Adrenal gland (tissue), 5 donors: ENCODE results near the gene TMEM115.

Source experiments
- POLR2A ChIP-seq, 2 donors: fragments of 450-650 bp; IDR thresholded peaks; one replicate each; pipeline ENCODE4 v1.6.1; 2017; ENCODE audit warnings: antibody characterized with exemption in 2 of 2, mild to moderate bottlenecking in 2 of 2, moderate library complexity in 1 of 2
- TF ChIP-seq, protein P1 (sequence below), 6 experiments: fragments of 450-650 bp in 4 of 6; fragments of 200-600 bp in 2 of 6; sonication (generic) in 1 of 6; IDR thresholded peaks; 1 replicate in 5 of 6; 2 replicates in 1 of 6; pipeline versions ENCODE4 v1.5.1 to v1.8.0; 2016 to 2021; ENCODE audit warnings: antibody characterized with exemption in 6 of 6, mild to moderate bottlenecking in 2 of 6, moderate library complexity in 1 of 6
- donor health status: DM: no; HTN: no; CAD: no.

DNA sequence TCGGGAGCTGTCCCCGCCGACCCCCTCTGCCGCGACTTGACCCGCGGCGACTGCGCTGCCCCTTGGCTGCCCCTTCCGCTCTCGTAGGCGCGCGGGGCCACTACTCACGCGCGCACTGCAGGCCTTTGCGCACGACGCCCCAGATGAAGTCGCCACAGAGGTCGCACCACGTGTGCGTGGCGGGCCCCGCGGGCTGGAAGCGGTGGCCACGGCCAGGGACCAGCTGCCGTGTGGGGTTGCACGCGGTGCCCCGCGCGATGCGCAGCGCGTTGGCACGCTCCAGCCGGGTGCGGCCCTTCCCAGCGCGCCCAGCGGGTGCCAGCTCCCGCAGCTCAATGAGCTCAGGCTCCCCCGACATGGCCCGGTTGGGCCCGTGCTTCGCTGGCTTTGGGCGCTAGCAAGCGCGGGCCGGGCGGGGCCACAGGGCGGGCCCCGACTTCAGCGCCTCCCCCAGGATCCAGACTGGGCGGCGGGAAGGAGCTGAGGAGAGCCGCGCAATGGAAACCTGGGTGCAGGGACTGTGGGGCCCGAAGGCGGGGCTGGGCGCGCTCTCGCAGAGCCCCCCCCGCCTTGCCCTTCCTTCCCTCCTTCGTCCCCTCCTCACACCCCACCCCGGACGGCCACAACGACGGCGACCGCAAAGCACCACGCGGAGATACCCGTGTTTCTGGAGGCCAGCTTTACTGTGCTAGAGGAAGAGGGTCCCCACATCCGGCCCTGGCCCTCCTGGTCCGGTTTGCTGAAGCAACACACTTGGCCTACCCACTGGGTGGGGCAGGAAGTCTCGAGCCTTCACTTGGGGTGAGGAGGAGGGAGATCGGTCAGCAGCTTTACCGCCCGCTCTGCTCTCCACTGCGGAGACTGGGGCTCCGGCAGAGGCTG lies 18.6 kb downstream of the TMEM115 start, which contains the start of gene RASSF1:
- TF ChIP-seq, protein P1, sequence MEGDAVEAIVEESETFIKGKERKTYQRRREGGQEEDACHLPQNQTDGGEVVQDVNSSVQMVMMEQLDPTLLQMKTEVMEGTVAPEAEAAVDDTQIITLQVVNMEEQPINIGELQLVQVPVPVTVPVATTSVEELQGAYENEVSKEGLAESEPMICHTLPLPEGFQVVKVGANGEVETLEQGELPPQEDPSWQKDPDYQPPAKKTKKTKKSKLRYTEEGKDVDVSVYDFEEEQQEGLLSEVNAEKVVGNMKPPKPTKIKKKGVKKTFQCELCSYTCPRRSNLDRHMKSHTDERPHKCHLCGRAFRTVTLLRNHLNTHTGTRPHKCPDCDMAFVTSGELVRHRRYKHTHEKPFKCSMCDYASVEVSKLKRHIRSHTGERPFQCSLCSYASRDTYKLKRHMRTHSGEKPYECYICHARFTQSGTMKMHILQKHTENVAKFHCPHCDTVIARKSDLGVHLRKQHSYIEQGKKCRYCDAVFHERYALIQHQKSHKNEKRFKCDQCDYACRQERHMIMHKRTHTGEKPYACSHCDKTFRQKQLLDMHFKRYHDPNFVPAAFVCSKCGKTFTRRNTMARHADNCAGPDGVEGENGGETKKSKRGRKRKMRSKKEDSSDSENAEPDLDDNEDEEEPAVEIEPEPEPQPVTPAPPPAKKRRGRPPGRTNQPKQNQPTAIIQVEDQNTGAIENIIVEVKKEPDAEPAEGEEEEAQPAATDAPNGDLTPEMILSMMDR (IDR thresholded peaks at IDR 0.05), result no peak
- TF ChIP-seq POLR2A (IDR thresholded peaks at IDR 0.05), result peak in 1 of 2 donors; percentile 38
